Colonic mucosa (tissue), 4 donors: ENCODE results near the gene DYSF. TPM values are rescaled to one million over a fixed set of nuclear protein-coding genes. Genes with fewer than 3 reads are reported as not detected.
A peak's percentile ranks its signal among the peaks of the same experiment; 100 is the strongest.

Experiments used
- DNase-seq: peaks from one replicate; pipeline ENCODE4 v3.0.0-alpha.2; 2020
- H3K27ac ChIP-seq: fragments of 200-600 bp; one replicate; pipeline ENCODE4 v1.8.0; 2021
- H3K27me3 ChIP-seq: fragments of 200-600 bp; one replicate; pipeline ENCODE4 v1.8.0; 2021
- H3K36me3 ChIP-seq: fragments of 200-600 bp; one replicate; pipeline ENCODE4 v1.8.0; 2021
- H3K4me1 ChIP-seq: fragments of 200-600 bp; one replicate; pipeline ENCODE4 v1.8.0; 2021; ENCODE audit warnings: mild to moderate bottlenecking
- H3K4me3 ChIP-seq: fragments of 200-600 bp; one replicate; pipeline ENCODE4 v1.8.0; 2021
- H3K9ac ChIP-seq, 2 donors: one replicate each; pipeline ENCODE4 v1.7.0; 2013; ENCODE audit warnings: control low read depth in 2 of 2, low read depth in 2 of 2, low read length in 2 of 2
- H3K9me3 ChIP-seq: fragments of 200-600 bp; one replicate; pipeline ENCODE4 v1.8.0; 2021
- intact Hi-C: fragments of 100-400 bp; cut with DNase I; formaldehyde crosslinking; loops from one replicate; pipeline ENCODE4 v1.14.1; 2022
- total RNA-seq, 2 donors: library from RNA; stranded (reverse); fragmentation: NEBNext Ultra II Directional in 1 of 2; extraction: Animal tissue kit (Norgen Biotek cat#: 25700) in 1 of 2; gene quantifications; one replicate each; pipeline ENCODE4 v1.2.1, GENCODE V29; 2021
- TF ChIP-seq, protein P1 (sequence below): fragments of 200-600 bp; IDR thresholded peaks from one replicate; pipeline ENCODE4 v1.8.0; 2022; ENCODE audit warnings: antibody characterized with exemption, mild to moderate bottlenecking
- donor health status: healthy.
- donor health status: DM: no; HTN: no; CAD: no.
- donor health status: DM: no; HTN: no; CAD: no.

Gene DYSF
- total RNA-seq, 2 donors from 2014 or later, result 2.4 to 7.5 TPM

DNA sequence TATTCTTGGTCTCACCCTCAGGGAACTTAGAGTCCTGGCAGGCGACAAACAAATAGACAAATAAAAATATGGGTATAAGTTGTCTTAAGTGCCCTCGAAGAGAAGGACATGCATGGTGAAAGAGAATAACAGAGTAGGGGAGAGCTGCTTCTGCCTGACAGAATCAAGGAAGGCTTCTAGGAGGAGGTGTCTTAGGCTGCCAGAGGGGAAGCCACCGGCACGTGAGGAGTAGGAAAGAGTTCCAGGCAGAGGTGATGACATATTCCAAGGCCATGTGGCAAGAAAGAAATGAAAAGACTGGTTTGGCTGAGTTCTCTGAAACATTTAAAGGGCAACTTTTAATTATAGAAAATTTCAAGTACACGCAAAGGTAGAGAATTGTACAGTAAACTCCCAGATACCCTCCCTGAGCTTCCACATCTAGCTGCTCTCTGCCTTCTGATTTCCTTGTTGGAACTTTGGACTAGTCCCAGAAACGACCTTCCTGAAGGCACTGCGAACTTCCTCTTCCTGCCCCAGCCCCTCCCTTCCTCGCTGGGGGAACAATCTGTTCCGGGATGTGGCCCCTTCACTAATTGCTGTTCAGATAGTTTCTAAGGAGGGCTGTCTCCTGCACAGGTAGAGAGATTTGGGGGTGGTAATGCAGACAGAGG is 91.7 kb downstream of the DYSF start:
- Histone ChIP-seq H3K27me3 (no peaks in the 10 kb centered on the region), H3K27ac (no peak overlapping the region), H3K4me3 (peak overlapping the region; percentile 16), H3K9ac (peak overlapping the region in 1 of 2 donors; percentile 15), H3K9me3 (no peaks in the 10 kb centered on the region), H3K4me1 (peaks cover 4% of the 10 kb centered on the region), H3K36me3 (no peaks in the 10 kb centered on the region)
- TF ChIP-seq, protein P1, sequence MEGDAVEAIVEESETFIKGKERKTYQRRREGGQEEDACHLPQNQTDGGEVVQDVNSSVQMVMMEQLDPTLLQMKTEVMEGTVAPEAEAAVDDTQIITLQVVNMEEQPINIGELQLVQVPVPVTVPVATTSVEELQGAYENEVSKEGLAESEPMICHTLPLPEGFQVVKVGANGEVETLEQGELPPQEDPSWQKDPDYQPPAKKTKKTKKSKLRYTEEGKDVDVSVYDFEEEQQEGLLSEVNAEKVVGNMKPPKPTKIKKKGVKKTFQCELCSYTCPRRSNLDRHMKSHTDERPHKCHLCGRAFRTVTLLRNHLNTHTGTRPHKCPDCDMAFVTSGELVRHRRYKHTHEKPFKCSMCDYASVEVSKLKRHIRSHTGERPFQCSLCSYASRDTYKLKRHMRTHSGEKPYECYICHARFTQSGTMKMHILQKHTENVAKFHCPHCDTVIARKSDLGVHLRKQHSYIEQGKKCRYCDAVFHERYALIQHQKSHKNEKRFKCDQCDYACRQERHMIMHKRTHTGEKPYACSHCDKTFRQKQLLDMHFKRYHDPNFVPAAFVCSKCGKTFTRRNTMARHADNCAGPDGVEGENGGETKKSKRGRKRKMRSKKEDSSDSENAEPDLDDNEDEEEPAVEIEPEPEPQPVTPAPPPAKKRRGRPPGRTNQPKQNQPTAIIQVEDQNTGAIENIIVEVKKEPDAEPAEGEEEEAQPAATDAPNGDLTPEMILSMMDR, result no peak
- intact Hi-C loops, result loop anchor here (5.0 to 10.0 kb wide), 4 partner anchors 377 to 780 kb away; no protein-coding TSS in a partner anchor
- DNase-seq, result peak; percentile 55

DNA sequence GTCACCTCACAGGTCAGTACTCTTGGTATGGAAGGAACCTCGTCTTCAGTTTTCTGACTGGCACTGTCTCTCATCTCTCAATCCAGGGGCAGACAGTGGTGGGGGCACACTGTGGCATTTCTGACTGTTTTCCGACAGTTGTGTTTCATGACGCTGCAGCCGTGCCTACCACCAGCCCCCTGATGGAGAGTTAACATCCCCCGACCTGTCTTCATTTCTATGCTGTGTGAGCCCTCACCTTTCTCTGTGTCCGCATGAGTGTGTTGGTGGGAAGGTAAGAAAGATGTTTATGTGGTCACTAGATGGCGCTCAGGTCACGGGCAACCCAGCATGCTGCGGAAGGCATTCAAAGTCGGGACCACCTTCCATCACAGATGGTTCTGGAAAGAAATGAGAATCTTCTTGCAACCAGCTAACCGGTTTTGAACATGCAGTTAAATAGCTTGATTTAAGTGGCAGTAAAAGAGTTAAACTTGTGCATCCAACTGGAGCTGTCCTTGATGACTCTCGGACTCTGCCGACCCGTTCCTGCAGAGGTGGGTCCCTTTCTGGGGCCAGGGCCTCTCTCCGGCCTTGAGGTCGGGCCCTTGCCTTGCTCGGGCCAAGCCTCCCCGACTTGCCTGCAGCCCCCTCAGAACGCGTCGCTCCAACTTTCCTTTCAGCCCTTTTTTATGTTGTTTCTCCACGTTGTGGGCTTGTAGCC is 92.4 kb downstream of the DYSF start:
- H3K27me3 ChIP-seq, result no peaks in the 10 kb centered on the region
- peak overlapping the region in 1 of 2 donors; percentile 15 for H3K9ac ChIP-seq
- no peak overlapping the region for H3K27ac ChIP-seq
- DNase-seq, result peak; percentile 63
- H3K36me3 ChIP-seq, result no peaks in the 10 kb centered on the region
- H3K9me3 ChIP-seq, result no peaks in the 10 kb centered on the region
- intact Hi-C loops, result loop anchor here (5.0 to 10.0 kb wide), 4 partner anchors 377 to 779 kb away; no protein-coding TSS in a partner anchor
- H3K4me1 ChIP-seq, result peaks cover 4% of the 10 kb centered on the region
- H3K4me3 ChIP-seq, result peak overlapping the region; percentile 16
- TF ChIP-seq, protein P1, result peak; percentile 54

GRCh38 chr2:71546275-71546638 is 92.9 kb downstream of the DYSF start:
- Histone ChIP-seq H3K36me3 (no peaks in the 10 kb centered on the region), H3K9me3 (no peaks in the 10 kb centered on the region), H3K27me3 (no peaks in the 10 kb centered on the region), H3K4me1 (peaks cover 4% of the 10 kb centered on the region), H3K4me3 (no peak overlapping the region), H3K9ac (no peak overlapping the region), H3K27ac (no peak overlapping the region)
- TF ChIP-seq, protein P1, result no peak
- intact Hi-C loops, result loop anchor here (5.0 to 10.0 kb wide), 4 partner anchors 376 to 779 kb away; no protein-coding TSS in a partner anchor
- DNase-seq, result no peak

DNA sequence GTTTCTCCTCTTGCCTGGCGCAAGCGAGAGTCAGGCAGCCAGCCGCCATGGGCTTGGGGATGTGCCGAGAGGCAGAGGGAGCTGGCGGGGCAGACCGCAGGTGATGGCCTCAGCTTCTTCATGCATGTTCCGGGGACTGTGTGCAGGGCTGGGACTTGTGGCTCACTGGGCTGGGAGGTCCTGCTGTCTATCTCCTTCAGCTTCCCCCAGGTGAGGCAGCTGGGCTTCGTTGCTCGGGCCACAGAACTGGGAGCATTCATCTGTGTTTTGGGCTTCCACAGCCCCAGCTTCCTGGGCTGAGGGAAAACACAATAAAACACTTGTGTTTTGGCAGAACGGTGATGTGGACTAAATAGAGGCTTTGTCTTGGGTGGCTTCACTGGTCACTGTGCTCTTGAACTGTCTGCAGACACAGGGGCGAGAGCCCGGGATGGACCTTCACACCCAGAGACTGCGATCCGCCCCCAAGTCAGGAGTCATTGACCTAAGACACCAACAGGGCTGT is 93.5 kb downstream of the DYSF start:
- Histone ChIP-seq H3K27me3 (no peaks in the 10 kb centered on the region), H3K4me1 (peaks cover 4% of the 10 kb centered on the region), H3K27ac (no peak overlapping the region), H3K4me3 (no peak overlapping the region), H3K9ac (no peak overlapping the region), H3K9me3 (no peaks in the 10 kb centered on the region), H3K36me3 (no peaks in the 10 kb centered on the region)
- TF ChIP-seq, protein P1, result no peak
- DNase-seq, result no peak
- intact Hi-C loops, result loop anchor here (5.0 to 10.0 kb wide), 4 partner anchors 375 to 778 kb away; no protein-coding TSS in a partner anchor

- Histone ChIP-seq H3K4me3 (no peak overlapping the region), H3K9ac (no peak overlapping the region), H3K4me1 (peaks cover 4% of the 10 kb centered on the region), H3K27ac (no peak overlapping the region), H3K27me3 (no peaks in the 10 kb centered on the region), H3K36me3 (no peaks in the 10 kb centered on the region), H3K9me3 (no peaks in the 10 kb centered on the region)
- intact Hi-C loops, result loop anchor here (2.0 to 10.0 kb wide), 5 partner anchors 253 to 777 kb away; no protein-coding TSS in a partner anchor
- DNase-seq, result no peak
- TF ChIP-seq, protein P1, result no peak
Observed at GRCh38 chr2:71547616-71548285, 94.4 kb downstream of the DYSF start.
